CD4-positive, alpha-beta T cell (primary cell): ENCODE results near the gene ARHGEF28. TPM values are rescaled to one million over a fixed set of nuclear protein-coding genes. Genes with fewer than 3 reads are reported as not detected.

ENCODE experiments used
- ATAC-seq: fragments of 200-7000 bp; cut with Tn5 transposase; one replicate; pipeline ENCODE4 v1.10.0; 2022; ENCODE audit warnings: mild to moderate bottlenecking; ENCODE audit not compliant: poor library complexity
- CTCF ChIA-PET: fragments of 350-600 bp; sonication (Branson Sonifier 250); formaldehyde crosslinking; loops from one replicate; lab custom pipeline; 2021; ENCODE audit warnings: antibody characterized with exemption, inconsistent platforms; lab: Charles Lee
- POLR2A ChIA-PET: fragments of 350-600 bp; sonication (Branson Sonifier 250); formaldehyde crosslinking; loops from one replicate; lab custom pipeline; 2021; ENCODE audit warnings: antibody characterized with exemption, inconsistent platforms; lab: Charles Lee
- DNase-seq, 14 experiments: peaks; one replicate each; pipeline ENCODE4 v3.0.0-alpha.2; 2013 to 2020; ENCODE audit warnings: mixed read lengths in 2 of 14
- H3K27ac ChIP-seq, 2 donors: one replicate each; pipeline versions ENCODE4 v1.5.1 to v1.7.0; 2013; ENCODE audit warnings: low read length in 2 of 2, low read depth in 1 of 2, mild to moderate bottlenecking in 1 of 2
- H3K27me3 ChIP-seq, 2 experiments: 1 replicate in 1 of 2; 2 replicates in 1 of 2; pipeline versions ENCODE4 v1.6.1 to v1.7.0; 2013; ENCODE audit warnings: low read length in 2 of 2, control low read depth in 1 of 2, mild to moderate bottlenecking in 1 of 2, moderate library complexity in 1 of 2; ENCODE audit not compliant: insufficient read depth in 2 of 2, control insufficient read depth in 1 of 2
- H3K36me3 ChIP-seq: one replicate; pipeline ENCODE4 v1.6.1; 2013; ENCODE audit warnings: low read length, control low read depth; ENCODE audit not compliant: insufficient read depth
- H3K4me1 ChIP-seq: one replicate; pipeline ENCODE4 v1.6.1; 2013; ENCODE audit warnings: low read length, control low read depth; ENCODE audit not compliant: insufficient read depth
- H3K4me3 ChIP-seq: one replicate; pipeline ENCODE4 v1.5.1; 2013; ENCODE audit warnings: mild to moderate bottlenecking, low read length, moderate library complexity
- H3K9me3 ChIP-seq, 2 experiments: 1 replicate in 1 of 2; 2 replicates in 1 of 2; pipeline versions ENCODE4 v1.6.1 to v1.7.0; 2013; ENCODE audit warnings: low read length in 2 of 2, mild to moderate bottlenecking in 2 of 2, control low read depth in 1 of 2, moderate library complexity in 1 of 2; ENCODE audit not compliant: control insufficient read depth in 1 of 2, insufficient read depth in 1 of 2
- H3K27ac Mint-ChIP-seq: one replicate; pipeline ENCODE4 v1.8.0; 2020; ENCODE audit warnings: mixed read lengths
- H3K27me3 Mint-ChIP-seq: one replicate; pipeline ENCODE4 v1.8.0; 2021; ENCODE audit warnings: mixed read lengths
- H3K36me3 Mint-ChIP-seq: one replicate; pipeline ENCODE4 v1.8.0; 2021; ENCODE audit warnings: low read depth, mixed read lengths
- H3K4me1 Mint-ChIP-seq: one replicate; pipeline ENCODE4 v1.8.0; 2021; ENCODE audit warnings: low read depth, mixed read lengths
- H3K4me3 Mint-ChIP-seq: one replicate; pipeline ENCODE4 v1.8.0; 2020; ENCODE audit warnings: mild to moderate bottlenecking, mixed read lengths
- H3K9me3 Mint-ChIP-seq: one replicate; pipeline ENCODE4 v1.8.0; 2020; ENCODE audit warnings: mixed read lengths
- intact Hi-C, 2 experiments: fragments of 100-400 bp; cut with DNase I in 1 of 2; cut with micrococcal nuclease in 1 of 2; formaldehyde crosslinking; loops; one replicate each; pipeline versions ENCODE4 v1.15.1 to v1.9.0; 2023 to 2025; cut with DNase I, micrococcal nuclease
- total RNA-seq, 174 experiments: library from RNA in 2 of 174; stranded (reverse) in 2 of 174; gene quantifications; one replicate each; pipeline ENCODE4 v1.2.3 and lab custom pipeline; 2021 to 2026
- TF ChIP-seq, protein P1 (sequence below): fragments of 200-600 bp; IDR thresholded peaks from one replicate; pipeline ENCODE4 v1.8.0; 2022; ENCODE audit warnings: antibody characterized with exemption, mild to moderate bottlenecking

Gene ARHGEF28
- total RNA-seq, 2 experiments from 2014 or later: not detected

DNA sequence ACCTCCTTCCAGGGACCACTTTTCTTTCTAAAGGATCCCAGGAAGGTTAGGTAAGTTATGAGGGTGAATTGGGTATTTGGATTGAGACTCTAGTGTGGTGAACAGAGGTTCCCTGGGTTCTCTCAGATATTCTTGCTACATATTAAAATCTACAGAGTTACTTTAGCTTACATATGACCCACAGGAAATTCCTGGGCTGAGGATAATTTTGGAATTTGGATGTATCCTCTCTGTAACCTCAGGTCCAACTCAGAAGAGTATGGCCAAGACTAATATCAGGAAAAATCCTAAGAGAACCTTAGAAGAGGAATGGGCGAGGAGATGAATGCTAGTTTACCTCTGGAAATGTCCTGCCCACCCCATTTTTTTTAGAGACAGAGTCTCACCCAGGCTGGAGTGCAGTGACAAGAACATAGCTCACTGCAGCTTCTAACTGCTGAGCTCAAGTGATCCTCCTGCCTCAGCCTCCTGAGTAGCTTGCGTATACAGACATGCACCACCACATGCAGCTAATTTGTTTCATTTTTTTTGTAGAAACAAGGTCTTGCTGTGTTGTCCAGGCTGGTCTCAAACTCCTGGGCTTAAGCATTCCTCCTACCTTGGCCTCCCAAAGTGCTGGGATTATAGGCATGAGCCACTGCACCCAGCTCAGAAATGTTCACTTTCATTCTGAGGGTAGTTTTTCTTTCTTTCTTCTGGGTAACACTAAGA lies 196.4 kb downstream of the ARHGEF28 start:
- H3K27ac Mint-ChIP-seq: no peak overlapping the region
- TF ChIP-seq, protein P1, sequence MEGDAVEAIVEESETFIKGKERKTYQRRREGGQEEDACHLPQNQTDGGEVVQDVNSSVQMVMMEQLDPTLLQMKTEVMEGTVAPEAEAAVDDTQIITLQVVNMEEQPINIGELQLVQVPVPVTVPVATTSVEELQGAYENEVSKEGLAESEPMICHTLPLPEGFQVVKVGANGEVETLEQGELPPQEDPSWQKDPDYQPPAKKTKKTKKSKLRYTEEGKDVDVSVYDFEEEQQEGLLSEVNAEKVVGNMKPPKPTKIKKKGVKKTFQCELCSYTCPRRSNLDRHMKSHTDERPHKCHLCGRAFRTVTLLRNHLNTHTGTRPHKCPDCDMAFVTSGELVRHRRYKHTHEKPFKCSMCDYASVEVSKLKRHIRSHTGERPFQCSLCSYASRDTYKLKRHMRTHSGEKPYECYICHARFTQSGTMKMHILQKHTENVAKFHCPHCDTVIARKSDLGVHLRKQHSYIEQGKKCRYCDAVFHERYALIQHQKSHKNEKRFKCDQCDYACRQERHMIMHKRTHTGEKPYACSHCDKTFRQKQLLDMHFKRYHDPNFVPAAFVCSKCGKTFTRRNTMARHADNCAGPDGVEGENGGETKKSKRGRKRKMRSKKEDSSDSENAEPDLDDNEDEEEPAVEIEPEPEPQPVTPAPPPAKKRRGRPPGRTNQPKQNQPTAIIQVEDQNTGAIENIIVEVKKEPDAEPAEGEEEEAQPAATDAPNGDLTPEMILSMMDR: no peak
- Histone ChIP-seq H3K36me3 (no peaks in the 10 kb centered on the region), H3K27ac (no peak overlapping the region), H3K9me3 (no peaks in the 10 kb centered on the region), H3K4me1 (no peaks in the 10 kb centered on the region), H3K4me3 (no peak overlapping the region), H3K27me3 (no peaks in the 10 kb centered on the region)
- no peaks in the 10 kb centered on the region for H3K27me3 Mint-ChIP-seq
- intact Hi-C loops: no loop called here
- H3K4me3 Mint-ChIP-seq: no peak overlapping the region
- DNase-seq (no peak), ATAC-seq (no peak)
- H3K9me3 Mint-ChIP-seq: no peaks in the 10 kb centered on the region
- H3K4me1 Mint-ChIP-seq: no peaks in the 10 kb centered on the region
- CTCF ChIA-PET: no interaction called here
- H3K36me3 Mint-ChIP-seq: no peaks in the 10 kb centered on the region
- POLR2A ChIA-PET: no interaction called here

DNA sequence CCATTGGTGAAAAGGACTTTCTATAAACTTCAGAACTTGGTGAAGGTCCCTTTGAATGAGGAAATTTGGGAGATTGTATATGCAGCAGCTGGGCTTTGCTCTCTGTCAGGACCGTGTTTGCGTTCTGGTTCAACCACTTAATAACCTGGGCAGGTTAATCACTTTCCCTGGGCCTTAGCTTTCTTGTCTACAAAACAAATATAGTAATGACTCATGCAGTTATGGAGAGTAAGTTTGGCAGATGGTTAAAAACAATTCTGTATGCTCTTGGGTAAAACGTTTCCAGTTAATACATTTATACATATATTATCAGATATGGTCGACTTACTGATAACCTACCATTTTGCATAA lies 197.0 kb downstream of the ARHGEF28 start:
- Mint-ChIP-seq H3K4me1 (no peaks in the 10 kb centered on the region), H3K36me3 (no peaks in the 10 kb centered on the region), H3K9me3 (no peaks in the 10 kb centered on the region), H3K27ac (no peak overlapping the region), H3K27me3 (no peaks in the 10 kb centered on the region), H3K4me3 (no peak overlapping the region)
- no peaks in the 10 kb centered on the region for H3K9me3 ChIP-seq
- H3K27me3 ChIP-seq: no peaks in the 10 kb centered on the region
- ChIA-PET CTCF (no interaction called here), POLR2A (no interaction called here)
- no peak overlapping the region for H3K4me3 ChIP-seq
- H3K4me1 ChIP-seq: no peaks in the 10 kb centered on the region
- DNase-seq: no peak
- TF ChIP-seq, protein P1: no peak
- no peak for ATAC-seq
- H3K27ac ChIP-seq: no peak overlapping the region
- no peaks in the 10 kb centered on the region for H3K36me3 ChIP-seq
- intact Hi-C loops: no loop called here

DNA sequence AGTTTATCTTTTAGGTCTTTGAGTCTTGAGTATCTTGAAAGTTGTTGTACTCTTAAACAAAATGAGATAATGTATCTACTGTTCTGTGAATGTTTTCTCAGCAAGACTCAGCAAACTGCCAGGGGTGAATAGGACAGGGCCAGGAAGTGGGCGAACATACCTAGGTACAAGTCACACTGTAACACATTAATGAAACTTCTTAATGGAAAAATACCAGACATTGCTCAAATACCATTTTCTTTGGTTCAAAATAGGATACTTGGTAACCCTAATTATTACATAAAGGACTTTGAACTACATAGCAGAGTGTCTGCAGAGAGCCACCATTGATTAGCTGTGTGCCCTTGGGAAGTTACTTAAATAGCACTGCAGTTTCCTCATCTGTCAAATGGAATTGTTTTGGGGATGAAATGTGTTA lies 197.5 kb downstream of the ARHGEF28 start:
- no peaks in the 10 kb centered on the region for H3K27me3 Mint-ChIP-seq
- no peak overlapping the region for H3K27ac Mint-ChIP-seq
- H3K27me3 ChIP-seq: no peaks in the 10 kb centered on the region
- ATAC-seq (no peak), DNase-seq (no peak)
- H3K4me3 Mint-ChIP-seq: no peak overlapping the region
- H3K36me3 ChIP-seq: no peaks in the 10 kb centered on the region
- H3K4me1 Mint-ChIP-seq: no peaks in the 10 kb centered on the region
- TF ChIP-seq, protein P1: no peak
- intact Hi-C loops: no loop called here
- CTCF ChIA-PET: no interaction called here
- H3K9me3 Mint-ChIP-seq: no peaks in the 10 kb centered on the region
- POLR2A ChIA-PET: no interaction called here
- H3K27ac ChIP-seq: no peak overlapping the region
- H3K9me3 ChIP-seq: no peaks in the 10 kb centered on the region
- no peaks in the 10 kb centered on the region for H3K36me3 Mint-ChIP-seq
- H3K4me3 ChIP-seq: no peak overlapping the region
- H3K4me1 ChIP-seq: no peaks in the 10 kb centered on the region
